Measurements from ENCODE around the gene XPR1. TPM values are rescaled to one million over a fixed set of nuclear protein-coding genes. Genes with fewer than 3 reads are reported as not detected.

Gene XPR1
- polyA plus RNA-seq, 1 donor (not counting 4 experiments of a cell fraction or from before 2014, with no cell fraction given): 40.0 TPM

GRCh38 chr1:180640531-180640949 is 8.7 kb downstream of the XPR1 start:
- dilution Hi-C loops (cut with MboI; ENCODE audit: extremely low pct_ligation_motif_present, low sequenced_read_pairs): no loop called here
- Histone ChIP-seq H3K36me3 (ENCODE audit: control insufficient read depth in 2 of 2, extremely low read depth in 1 of 2, insufficient read depth in 2 of 2, low read length in 2 of 2) (no peaks in the 10 kb centered on the region), H3K79me2 (ENCODE audit: control insufficient read depth, insufficient read depth, low read length) (peaks cover 30% of the 10 kb centered on the region)

GRCh38 chr1:180641662-180642061 is 9.8 kb downstream of the XPR1 start:
- no peaks in the 10 kb centered on the region for H4K20me1 ChIP-seq (ENCODE audit: control insufficient read depth, extremely low read depth, insufficient read depth, low read length)
- no peak for TF ChIP-seq CTCF (optimal IDR thresholded peaks at IDR 0.05 in 1 of 3, IDR thresholded peaks at IDR 0.05 in 1 of 3, conservative IDR thresholded peaks at IDR 0.05 in 1 of 3; ENCODE audit: extremely low read depth in 1 of 3, insufficient read depth in 2 of 3, low read length in 3 of 3)
- TF ChIP-seq EZH2 (IDR thresholded peaks at IDR 0.05; ENCODE audit: low read length): no peak
- H3K9me3 ChIP-seq (ENCODE audit: control insufficient read depth, low read depth, low read length): no peaks in the 10 kb centered on the region
- H3K27ac ChIP-seq (ENCODE audit: control insufficient read depth, insufficient read depth, low read length): no peak overlapping the region
- no peak overlapping the region for H3K9ac ChIP-seq (ENCODE audit: control insufficient read depth, extremely low read depth, insufficient read depth, low read length)
- H3K4me3 ChIP-seq (ENCODE audit: control insufficient read depth in 2 of 3, extremely low read depth in 1 of 3, insufficient read depth in 2 of 3, low read depth in 1 of 3, low read length in 3 of 3): no peak overlapping the region
- H3K4me1 ChIP-seq (ENCODE audit: control insufficient read depth, extremely low read depth, insufficient read depth, low read length): no peaks in the 10 kb centered on the region
- no peak for FAIRE-seq
- H2AFZ ChIP-seq (ENCODE audit: control insufficient read depth, low read length): no peak overlapping the region
- no peak overlapping the region for H3K4me2 ChIP-seq (ENCODE audit: control insufficient read depth, extremely low read depth, insufficient read depth, low read depth, low read length)
- H3K79me2 ChIP-seq (ENCODE audit: control insufficient read depth, insufficient read depth, low read length): peaks cover 28% of the 10 kb centered on the region
- no peaks in the 10 kb centered on the region for H3K36me3 ChIP-seq (ENCODE audit: control insufficient read depth in 2 of 2, extremely low read depth in 1 of 2, insufficient read depth in 2 of 2, low read length in 2 of 2)
- DNase-seq (ENCODE audit: low read depth, low spot score): no peak
- dilution Hi-C loops (cut with MboI; ENCODE audit: extremely low pct_ligation_motif_present, low sequenced_read_pairs): no loop called here
- H3K9me1 ChIP-seq (ENCODE audit: control insufficient read depth, extremely low read depth, insufficient read depth, low read length): no peaks in the 10 kb centered on the region
- H3K27me3 ChIP-seq (ENCODE audit: control insufficient read depth, extremely low read depth, insufficient read depth, low read length): no peaks in the 10 kb centered on the region

More at GRCh38 chr1:180640531-180640949, 8.7 kb downstream of the XPR1 start:
- Histone ChIP-seq H3K9ac (ENCODE audit: control insufficient read depth, extremely low read depth, insufficient read depth, low read length) (no peak overlapping the region), H3K27ac (ENCODE audit: control insufficient read depth, insufficient read depth, low read length) (no peak overlapping the region), H3K4me3 (ENCODE audit: control insufficient read depth in 2 of 3, extremely low read depth in 1 of 3, insufficient read depth in 2 of 3, low read depth in 1 of 3, low read length in 3 of 3) (no peak overlapping the region), H3K9me3 (ENCODE audit: control insufficient read depth, low read depth, low read length) (no peaks in the 10 kb centered on the region), H3K27me3 (ENCODE audit: control insufficient read depth, extremely low read depth, insufficient read depth, low read length) (no peaks in the 10 kb centered on the region), H3K4me2 (ENCODE audit: control insufficient read depth, extremely low read depth, insufficient read depth, low read depth, low read length) (no peak overlapping the region), H4K20me1 (ENCODE audit: control insufficient read depth, extremely low read depth, insufficient read depth, low read length) (no peaks in the 10 kb centered on the region), H2AFZ (ENCODE audit: control insufficient read depth, low read length) (no peak overlapping the region), H3K9me1 (ENCODE audit: control insufficient read depth, extremely low read depth, insufficient read depth, low read length) (no peaks in the 10 kb centered on the region), H3K4me1 (ENCODE audit: control insufficient read depth, extremely low read depth, insufficient read depth, low read length) (peaks cover 8% of the 10 kb centered on the region)
- FAIRE-seq: no peak
- DNase-seq (ENCODE audit: low read depth, low spot score): no peak
- TF ChIP-seq CTCF (optimal IDR thresholded peaks at IDR 0.05 in 1 of 3, IDR thresholded peaks at IDR 0.05 in 1 of 3, conservative IDR thresholded peaks at IDR 0.05 in 1 of 3; ENCODE audit: extremely low read depth in 1 of 3, insufficient read depth in 2 of 3, low read length in 3 of 3): no peak
- TF ChIP-seq EZH2 (IDR thresholded peaks at IDR 0.05; ENCODE audit: low read length): no peak

Data from keratinocyte (primary cell).